Stomach (tissue), 4 donors: ENCODE measurements around the gene FAM47C.

ENCODE experiments used
- EP300 ChIP-seq: sonication (generic); formaldehyde crosslinking; IDR thresholded peaks from one replicate; pipeline ENCODE4 v1.6.1; 2017; ENCODE audit warnings: antibody characterized with exemption
- POLR2AphosphoS5 ChIP-seq, 3 donors: sonication (generic); formaldehyde crosslinking; IDR thresholded peaks; one replicate each; pipeline ENCODE4 v1.6.1; 2016; ENCODE audit warnings: antibody characterized with exemption in 3 of 3
- TF ChIP-seq, protein P1 (sequence below), 7 experiments: fragments of 450-650 bp in 4 of 7; fragments of 200-600 bp in 3 of 7; sonication (generic) in 3 of 7; IDR thresholded peaks; one replicate each; pipeline ENCODE4 v1.5.1; 2016 to 2019; ENCODE audit warnings: antibody characterized with exemption in 7 of 7, control low read depth in 2 of 7, mild to moderate bottlenecking in 1 of 7

DNA sequence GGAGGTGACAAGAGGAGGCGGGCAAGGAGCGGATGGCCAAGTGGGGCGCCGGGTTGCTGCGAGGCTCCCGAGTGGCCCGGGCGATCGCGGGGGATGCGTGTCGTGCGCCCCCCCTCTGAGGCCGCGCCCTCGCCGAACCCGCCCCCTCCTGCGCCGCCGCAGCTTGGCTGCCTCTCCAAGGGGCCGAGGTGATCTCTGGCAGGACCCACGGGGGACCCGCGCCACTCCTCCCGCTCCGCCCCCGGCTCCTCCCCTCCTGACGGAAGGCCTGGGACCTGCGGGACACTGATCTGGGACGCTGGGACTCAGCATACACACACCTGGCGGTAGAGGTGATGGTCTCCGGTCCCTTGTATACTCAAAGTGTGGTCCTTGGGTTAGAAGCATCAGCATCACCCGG, 21.9 kb upstream of the FAM47C start:
- TF ChIP-seq, protein P1, sequence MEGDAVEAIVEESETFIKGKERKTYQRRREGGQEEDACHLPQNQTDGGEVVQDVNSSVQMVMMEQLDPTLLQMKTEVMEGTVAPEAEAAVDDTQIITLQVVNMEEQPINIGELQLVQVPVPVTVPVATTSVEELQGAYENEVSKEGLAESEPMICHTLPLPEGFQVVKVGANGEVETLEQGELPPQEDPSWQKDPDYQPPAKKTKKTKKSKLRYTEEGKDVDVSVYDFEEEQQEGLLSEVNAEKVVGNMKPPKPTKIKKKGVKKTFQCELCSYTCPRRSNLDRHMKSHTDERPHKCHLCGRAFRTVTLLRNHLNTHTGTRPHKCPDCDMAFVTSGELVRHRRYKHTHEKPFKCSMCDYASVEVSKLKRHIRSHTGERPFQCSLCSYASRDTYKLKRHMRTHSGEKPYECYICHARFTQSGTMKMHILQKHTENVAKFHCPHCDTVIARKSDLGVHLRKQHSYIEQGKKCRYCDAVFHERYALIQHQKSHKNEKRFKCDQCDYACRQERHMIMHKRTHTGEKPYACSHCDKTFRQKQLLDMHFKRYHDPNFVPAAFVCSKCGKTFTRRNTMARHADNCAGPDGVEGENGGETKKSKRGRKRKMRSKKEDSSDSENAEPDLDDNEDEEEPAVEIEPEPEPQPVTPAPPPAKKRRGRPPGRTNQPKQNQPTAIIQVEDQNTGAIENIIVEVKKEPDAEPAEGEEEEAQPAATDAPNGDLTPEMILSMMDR (IDR thresholded peaks at IDR 0.05), result no peak
- TF ChIP-seq EP300 (no peak), POLR2AphosphoS5 (IDR thresholded peaks at IDR 0.05) (no peak)
